HT1080 (cell line): ENCODE measurements around the gene LYSET. TPM values are rescaled to one million over a fixed set of nuclear protein-coding genes. Genes with fewer than 3 reads are reported as not detected.
"Not testable (repeated sequence)": the region's sequence is repeated elsewhere in the genome, so short reads cannot be mapped to it uniquely, and the experiment has no call there.

Experiments used
- DNase-seq: peaks from one replicate; pipeline ENCODE4 v3.0.0-alpha.2; 2015; ENCODE audit warnings: low read depth
- total RNA-seq: library from RNA; depleted of rRNA; stranded (reverse); fragments of >200 nt; shearing (Covaris generic); gene quantifications from 2 replicates; pipeline ENCODE4 v1.2.3, GENCODE V29; 2014

LYSET gene
- total RNA-seq, 1 experiment from 2014 or later: 27.8 TPM

GRCh38 chr14:93165271-93166265 is 19.5 kb upstream of the LYSET start:
- DNase-seq: not testable (repeated sequence)

- peak; percentile 39 for DNase-seq
Measured at GRCh38 chr14:93168610-93169009, 16.5 kb upstream of the LYSET start.

- not testable (repeated sequence) for DNase-seq
Measured at GRCh38 chr14:93169619-93170018, 15.5 kb upstream of the LYSET start.

- DNase-seq: not testable (repeated sequence)
Measured at GRCh38 chr14:93170141-93170540, 15.0 kb upstream of the LYSET start.

- no peak for DNase-seq
Measured at GRCh38 chr14:93171376-93171775, 13.7 kb upstream of the LYSET start.

DNA sequence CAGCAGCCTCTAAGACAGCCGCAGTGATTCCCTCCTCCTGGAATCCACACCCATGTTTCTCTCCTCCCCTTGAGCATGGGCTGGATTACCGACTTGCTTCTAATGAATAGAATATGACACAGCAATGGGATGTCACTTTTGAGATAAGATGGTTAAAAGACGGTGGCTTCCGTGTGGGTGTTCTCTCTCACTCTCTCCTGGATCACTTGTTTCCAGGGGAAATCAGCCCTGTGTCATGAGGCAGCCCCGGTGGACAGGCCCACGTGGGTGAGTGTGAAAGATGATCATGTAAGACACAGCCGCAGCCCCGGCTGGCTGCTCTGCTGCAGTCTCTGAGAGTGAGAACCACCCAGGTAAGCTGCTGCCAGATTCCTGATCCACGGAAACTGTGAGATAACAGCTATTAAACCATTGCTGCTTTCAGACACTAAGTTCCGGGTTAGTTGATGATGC is 11.1 kb upstream of the LYSET start:
- DNase-seq: no peak

DNA sequence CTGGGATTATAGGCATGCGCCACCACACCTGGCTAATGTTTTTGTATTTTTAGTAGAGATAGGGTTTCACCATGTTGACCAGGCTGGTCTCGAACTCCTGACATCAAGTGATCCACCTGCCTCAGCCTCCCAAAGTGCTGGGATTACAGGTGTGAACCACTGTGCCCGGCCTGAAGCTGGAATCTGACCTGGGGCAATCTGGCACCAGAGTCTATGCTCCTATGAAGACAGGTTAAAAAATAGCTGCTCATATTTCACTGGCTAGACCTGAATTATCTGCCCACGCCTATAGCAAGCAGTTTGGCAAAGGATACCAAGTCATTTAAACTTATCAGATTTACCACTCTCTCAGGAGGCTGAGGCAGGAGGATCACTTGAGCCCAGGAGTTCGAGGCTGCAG is 10.4 kb upstream of the LYSET start:
- not testable (repeated sequence) for DNase-seq

DNA sequence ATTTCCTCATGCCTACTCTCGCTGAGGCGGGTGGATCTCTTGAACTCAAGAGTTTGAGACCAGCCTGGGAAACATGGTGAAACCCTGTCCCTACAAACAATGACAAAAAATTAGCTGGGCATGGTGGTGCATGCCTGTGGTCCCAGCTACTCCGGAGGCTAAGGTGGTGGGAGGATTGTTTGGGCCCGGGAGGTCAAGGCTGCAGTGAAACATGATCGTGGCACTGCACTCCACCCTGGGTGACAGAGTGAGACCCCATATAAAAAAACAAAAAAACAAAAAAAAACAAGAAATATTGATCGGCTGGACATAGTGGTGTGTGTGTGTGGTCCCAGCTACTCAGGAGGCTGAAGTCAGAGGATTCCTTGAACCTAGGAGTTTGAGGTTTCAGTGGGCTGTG is 9.6 kb upstream of the LYSET start:
- no peak for DNase-seq

GRCh38 chr14:93183596-93184317 is 1.4 kb upstream of the LYSET start:
- no peak for DNase-seq

DNA sequence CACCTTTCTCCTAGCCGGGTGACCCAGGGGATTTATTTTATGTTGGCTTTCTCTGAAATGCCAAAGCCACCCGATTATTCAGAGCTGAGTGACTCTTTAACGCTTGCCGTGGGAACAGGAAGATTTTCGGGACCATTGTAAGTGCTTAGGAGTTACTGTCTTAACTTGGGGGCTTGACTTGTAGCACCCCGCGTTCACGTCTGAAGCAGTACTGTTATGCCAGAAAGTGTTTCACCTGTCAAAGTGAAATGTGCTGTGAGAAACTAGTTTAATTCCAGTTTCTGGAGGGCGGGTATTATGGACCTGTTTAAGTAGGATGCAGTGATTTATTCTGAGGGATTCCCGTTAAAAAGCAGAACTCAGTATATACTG is 218 bp downstream of the LYSET start:
- no peak for DNase-seq

DNA sequence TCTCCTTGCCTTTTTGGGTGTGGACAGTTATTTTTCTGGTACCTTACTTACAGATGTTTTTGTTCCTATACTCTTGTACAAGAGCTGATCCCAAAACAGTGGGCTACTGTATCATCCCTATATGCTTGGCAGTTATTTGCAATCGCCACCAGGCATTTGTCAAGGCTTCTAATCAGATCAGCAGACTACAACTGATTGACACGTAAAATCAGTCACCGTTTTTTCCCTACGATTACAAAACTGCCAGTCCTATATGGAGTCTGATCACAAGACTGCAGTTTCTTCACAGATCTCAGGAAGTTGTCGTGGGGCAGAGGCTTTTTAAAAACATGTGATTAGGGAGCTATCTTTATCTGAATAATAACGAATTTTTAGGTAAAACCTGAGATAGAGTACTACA is 1.3 kb downstream of the LYSET start:
- DNase-seq: no peak

GRCh38 chr14:93186956-93187355 is 1.8 kb downstream of the LYSET start:
- no peak for DNase-seq

DNA sequence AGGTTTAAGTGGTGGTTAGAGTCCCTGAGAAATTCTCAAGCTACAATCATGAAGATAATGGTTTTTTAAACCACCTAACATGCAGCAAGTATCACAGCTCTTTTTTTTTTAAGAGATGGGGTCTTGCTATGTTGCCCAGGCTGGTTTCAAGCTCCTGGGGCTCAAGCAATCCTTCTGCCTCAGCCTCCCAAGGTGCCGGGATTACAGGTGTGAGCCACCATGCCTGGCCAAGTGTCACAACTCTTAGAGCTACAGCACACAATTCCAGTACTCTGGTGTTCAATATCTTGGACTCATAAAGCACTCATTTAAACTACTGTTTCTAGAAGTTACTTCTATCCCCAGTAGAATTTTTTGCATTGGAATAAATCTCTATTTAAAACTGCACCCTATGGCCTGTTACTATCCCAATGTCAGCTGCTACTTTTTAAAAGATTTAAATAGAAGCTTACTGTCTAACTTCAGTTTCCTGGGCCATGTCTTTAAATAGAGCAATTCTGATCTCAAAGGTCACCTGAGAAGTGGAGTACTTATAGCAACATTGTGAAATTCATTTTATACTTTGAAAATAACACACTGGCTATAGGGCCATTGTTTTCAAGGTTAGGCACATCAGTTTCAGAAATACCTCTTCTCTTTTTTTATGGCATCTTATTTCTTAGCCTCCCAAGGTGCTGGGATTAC is 10.3 kb downstream of the LYSET start:
- no peak for DNase-seq

- DNase-seq: no peak
Measured at GRCh38 chr14:93199031-93199430, 13.9 kb downstream of the LYSET start.

DNA sequence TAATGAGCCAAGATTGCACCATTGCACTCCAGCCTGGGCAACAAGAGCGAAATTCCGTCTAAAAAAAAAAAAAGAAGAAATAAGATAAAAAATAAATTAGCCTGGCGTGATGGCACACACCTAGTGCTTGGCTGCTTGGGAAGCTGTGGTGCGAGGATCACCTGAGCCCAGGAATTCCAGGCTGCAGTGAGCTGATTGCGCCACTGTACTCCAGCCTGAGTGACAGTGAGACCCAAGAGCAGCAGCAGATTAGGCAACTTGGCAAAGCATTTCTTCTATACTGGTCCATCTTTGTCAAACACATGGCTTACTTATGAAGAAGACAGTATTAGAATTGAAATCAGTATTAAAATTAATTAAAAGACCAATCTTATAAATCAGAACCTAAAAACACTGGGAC is 15.4 kb downstream of the LYSET start:
- DNase-seq: no peak

DNA sequence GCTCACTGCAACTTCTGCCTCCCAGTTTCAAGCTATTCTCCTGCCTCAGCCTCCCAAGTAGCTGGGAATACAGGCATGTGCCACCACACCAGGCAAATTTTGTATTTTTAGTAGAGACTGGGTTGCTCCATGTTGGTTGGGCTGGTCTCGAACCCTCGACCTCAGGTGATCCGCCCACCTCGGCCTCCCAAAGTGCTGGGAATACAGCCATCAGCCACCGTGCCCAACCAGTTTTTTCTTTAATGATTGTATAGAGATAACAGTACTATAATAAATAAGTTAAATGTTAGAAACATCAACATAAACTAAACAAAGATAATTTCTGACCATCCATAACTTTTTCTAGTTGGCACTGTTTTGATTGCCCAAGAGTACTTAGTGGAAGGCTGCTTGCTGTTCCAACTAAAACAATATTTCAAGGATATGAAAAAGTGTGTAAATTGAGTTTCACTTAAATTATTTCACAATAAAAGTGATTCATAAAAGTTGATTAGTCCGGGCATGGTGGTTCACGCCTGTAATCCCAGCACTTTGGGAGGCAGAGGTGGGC is 16.1 kb downstream of the LYSET start:
- no peak for DNase-seq

GRCh38 chr14:93206793-93207467 is 21.8 kb downstream of the LYSET start, which contains the start of the genes GON7 and UBR7:
GON7 (minus strand) TSS chr14:93207065; CDS start chr14:93207037, 28 bp downstream.
UBR7 (plus strand) TSS chr14:93207256; CDS start chr14:93207292, 36 bp downstream.
- peak; percentile 99 for DNase-seq

DNA sequence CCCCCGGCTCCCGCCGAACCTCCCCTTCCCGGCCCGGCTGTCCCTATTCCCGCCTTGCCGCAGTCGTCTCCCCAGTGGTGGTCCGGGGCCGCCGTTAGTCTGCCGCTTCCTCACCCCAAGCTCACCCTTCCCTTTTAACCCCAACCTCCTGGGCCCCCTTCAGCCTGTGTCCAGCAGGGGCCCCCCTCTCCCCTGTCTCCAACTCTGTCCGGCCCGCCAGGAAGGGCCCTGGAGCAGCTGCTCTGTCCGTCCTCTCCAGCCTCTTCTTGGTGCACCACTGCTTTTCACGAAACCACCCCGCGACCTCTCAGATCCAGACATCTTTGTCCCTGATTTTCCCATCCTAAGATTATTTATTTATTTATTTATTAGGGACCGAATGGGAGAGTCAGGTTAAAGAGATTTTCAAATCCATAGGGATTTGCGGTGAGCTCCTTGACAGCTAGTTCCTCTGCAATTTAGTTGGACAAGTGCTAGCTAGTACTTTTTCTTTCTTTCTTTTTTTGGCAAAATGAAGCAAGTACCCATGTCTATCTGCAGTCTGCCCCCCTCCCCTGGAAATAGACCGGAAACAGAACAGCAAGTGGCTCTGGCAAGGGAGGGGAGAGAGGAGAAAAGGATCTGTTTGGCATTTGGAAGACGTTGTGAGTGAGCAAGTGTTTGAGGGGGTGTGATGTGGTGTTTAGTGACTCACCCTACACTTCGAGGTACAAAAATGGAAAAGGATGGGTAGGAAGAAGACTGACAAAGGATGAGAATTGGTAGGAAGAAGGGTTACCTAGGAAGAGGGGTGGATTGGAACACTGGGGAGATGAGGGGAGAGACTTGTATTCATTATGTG is 22.6 kb downstream of the LYSET start:
- peak; percentile 65 for DNase-seq

- DNase-seq: no peak
Measured at GRCh38 chr14:93212432-93212831, 27.3 kb downstream of the LYSET start.

- no peak for DNase-seq
Measured at GRCh38 chr14:93214598-93214997, 29.5 kb downstream of the LYSET start.
